ENCODE results near the gene TCP1.
"Not testable (repeated sequence)": the region's sequence is repeated elsewhere in the genome, so short reads cannot be mapped to it uniquely, and the experiment has no call there.

Gene TCP1

GRCh38 chr6:159826968-159827647 lies 37.7 kb upstream of the TCP1 start:
- H3K36me3 ChIP-seq = no peaks in the 10 kb centered on the region
- H3K4me3 ChIP-seq (ENCODE audit: low read depth, low read length) = no peak overlapping the region
- no peaks in the 10 kb centered on the region for H3K4me1 ChIP-seq
- TF ChIP-seq CTCF (IDR thresholded peaks at IDR 0.05; ENCODE audit: low read depth, low read length) = no peak
- DNase-seq = no peak
- no peaks in the 10 kb centered on the region for H3K27me3 ChIP-seq
- H3K9me3 ChIP-seq = no peaks in the 10 kb centered on the region

DNA sequence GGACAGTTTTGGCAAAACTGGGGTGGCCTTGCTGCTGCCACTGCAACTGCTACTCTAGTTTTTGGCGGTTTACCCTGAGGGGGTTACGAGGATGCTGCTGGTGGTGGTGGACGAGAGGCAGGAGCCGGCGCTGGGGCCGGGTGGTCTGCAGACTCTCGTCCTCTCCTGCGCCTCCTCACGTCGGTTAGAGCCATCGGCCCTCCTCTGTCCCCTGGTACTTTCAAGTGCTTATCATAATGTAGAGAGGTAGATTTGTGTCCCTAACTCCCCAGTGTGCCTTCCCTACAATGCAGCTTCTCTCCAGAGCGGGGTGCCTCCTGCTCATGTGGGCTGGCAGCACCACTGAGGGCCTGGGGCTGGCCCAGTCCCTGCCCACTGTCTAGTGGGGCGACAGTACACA lies 36.6 kb upstream of the TCP1 start:
- no peaks in the 10 kb centered on the region for H3K4me1 ChIP-seq
- H3K9me3 ChIP-seq = no peaks in the 10 kb centered on the region

GRCh38 chr6:159824690-159825089 lies 35.3 kb upstream of the TCP1 start:
- H3K4me3 ChIP-seq (ENCODE audit: low read depth, low read length); H3K4me1 ChIP-seq; DNase-seq; H3K36me3 ChIP-seq; H3K27me3 ChIP-seq; H3K9me3 ChIP-seq: not testable (repeated sequence)

More for the DNA sequence above, 36.6 kb upstream of the TCP1 start:
- no peak for TF ChIP-seq CTCF (IDR thresholded peaks at IDR 0.05; ENCODE audit: low read depth, low read length)
- no peaks in the 10 kb centered on the region for H3K36me3 ChIP-seq
- no peaks in the 10 kb centered on the region for H3K27me3 ChIP-seq
- DNase-seq = no peak
- no peak overlapping the region for H3K4me3 ChIP-seq (ENCODE audit: low read depth, low read length)

DNA sequence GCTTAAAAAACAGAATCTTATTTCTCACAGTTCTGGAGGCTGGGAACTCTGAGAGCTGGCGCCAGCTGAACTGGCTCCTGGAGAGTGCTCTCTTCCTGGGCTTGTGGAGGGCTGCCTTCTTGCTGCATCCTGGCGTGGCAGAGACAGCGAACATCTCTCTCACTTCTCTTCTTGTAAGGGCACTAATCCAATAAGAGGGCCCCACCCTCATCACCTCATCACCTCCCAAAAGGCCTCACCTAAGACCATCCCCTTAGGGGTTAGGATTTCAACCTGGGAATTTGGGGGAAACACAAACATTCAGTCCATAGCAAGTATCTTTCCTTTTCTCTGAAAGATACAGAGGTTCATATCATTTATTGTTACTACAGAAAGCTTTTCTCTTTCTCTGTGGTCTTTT lies 34.6 kb upstream of the TCP1 start:
- H3K4me1 ChIP-seq = no peaks in the 10 kb centered on the region
- no peak for TF ChIP-seq CTCF (IDR thresholded peaks at IDR 0.05; ENCODE audit: low read depth, low read length)
- H3K36me3 ChIP-seq = no peaks in the 10 kb centered on the region
- no peaks in the 10 kb centered on the region for H3K9me3 ChIP-seq
- DNase-seq = no peak
- H3K27me3 ChIP-seq = peaks cover 2% of the 10 kb centered on the region; the same call in 1 of the 2 replicates
- no peak overlapping the region for H3K4me3 ChIP-seq (ENCODE audit: low read depth, low read length)

DNA sequence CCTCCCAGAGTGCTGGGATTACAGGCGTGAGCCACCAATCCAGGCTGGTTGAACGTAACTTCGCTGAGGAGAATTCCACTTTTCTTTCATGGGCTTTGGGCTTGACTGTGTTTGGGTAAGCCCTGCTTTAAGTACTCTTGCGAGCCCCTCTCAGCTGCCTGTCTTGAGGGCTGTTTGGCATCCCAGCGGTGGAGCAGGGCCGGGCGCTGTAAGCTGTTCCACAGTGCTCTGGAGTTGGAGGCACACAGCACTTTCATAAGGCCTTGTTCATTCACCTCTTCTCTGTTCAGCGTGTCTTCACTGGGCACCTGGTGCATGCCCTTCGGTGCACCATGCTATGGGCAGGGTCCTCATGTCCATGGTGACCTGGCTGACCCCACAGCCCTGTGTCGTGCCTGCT lies 32.3 kb upstream of the TCP1 start:
- no peaks in the 10 kb centered on the region for H3K9me3 ChIP-seq
- H3K36me3 ChIP-seq = no peaks in the 10 kb centered on the region
- no peak overlapping the region for H3K4me3 ChIP-seq (ENCODE audit: low read depth, low read length)
- no peaks in the 10 kb centered on the region for H3K4me1 ChIP-seq
- peaks cover 3% of the 10 kb centered on the region; the same call in 1 of the 2 replicates for H3K27me3 ChIP-seq
- DNase-seq = no peak
- no peak for TF ChIP-seq CTCF (IDR thresholded peaks at IDR 0.05; ENCODE audit: low read depth, low read length)

DNA sequence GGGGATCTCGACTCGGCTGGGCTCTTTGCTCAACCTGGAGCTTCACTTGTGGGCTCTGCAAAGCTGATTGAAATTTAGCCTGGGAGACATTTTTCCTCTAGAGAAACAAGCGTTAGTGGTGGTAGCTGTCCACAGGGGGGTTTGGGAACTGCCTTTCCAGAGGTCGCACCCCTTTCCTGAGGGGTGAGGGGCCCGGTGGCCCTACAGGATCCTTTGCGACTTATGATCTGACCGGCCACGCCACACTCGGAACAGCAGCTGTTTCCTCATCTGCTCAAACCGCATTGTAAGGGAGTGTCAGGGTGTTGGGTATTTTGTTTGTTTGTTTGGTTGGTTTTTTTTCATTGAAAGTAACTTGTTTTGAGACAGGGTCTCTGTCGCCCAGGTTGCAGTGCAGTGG lies 31.7 kb upstream of the TCP1 start:
- no peaks in the 10 kb centered on the region for H3K9me3 ChIP-seq
- no peak for TF ChIP-seq CTCF (IDR thresholded peaks at IDR 0.05; ENCODE audit: low read depth, low read length)
- no peak overlapping the region for H3K4me3 ChIP-seq (ENCODE audit: low read depth, low read length)
- DNase-seq = no peak
- peaks cover 3% of the 10 kb centered on the region; the same call in 1 of the 2 replicates for H3K27me3 ChIP-seq
- H3K36me3 ChIP-seq = no peaks in the 10 kb centered on the region
- H3K4me1 ChIP-seq = no peaks in the 10 kb centered on the region

All from BE2C (cell line).